ENCODE data around the gene PARD3. TPM values are rescaled to one million over a fixed set of nuclear protein-coding genes. Genes with fewer than 3 reads are reported as not detected.

Gene PARD3
- total and polyA plus RNA-seq, 2 experiments from 2014 or later = 6.3 to 21.2 TPM

DNA sequence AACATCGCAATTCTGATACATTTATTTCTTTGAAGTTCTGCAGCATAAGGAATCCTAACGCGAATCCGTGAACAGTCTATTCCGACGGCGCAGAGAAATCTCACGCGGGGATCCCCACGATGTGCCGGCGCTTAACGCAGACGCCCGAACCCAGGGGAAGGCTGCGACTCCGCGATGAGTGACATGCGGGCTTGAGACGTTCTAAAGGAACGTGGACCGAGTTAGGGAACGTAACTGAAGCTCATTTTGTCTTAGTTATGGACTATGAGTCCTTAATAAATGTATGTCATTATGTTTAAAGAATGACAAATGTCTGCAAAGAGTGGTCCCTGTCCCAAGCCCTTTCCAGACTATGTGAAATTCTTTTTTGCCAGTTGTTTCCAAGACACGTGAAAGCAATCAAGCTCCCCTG lies 995 bp upstream of the PARD3 start:
- Histone ChIP-seq H3F3A (ENCODE audit: insufficient read depth) (peaks cover 23% of the 10 kb centered on the region), H3K79me2 (ENCODE audit: insufficient read depth) (peaks cover 27% of the 10 kb centered on the region), H3K9me3 (ENCODE audit: low read depth) (no peaks in the 10 kb centered on the region), H3K4me2 (ENCODE audit: unreplicated experiment) (peak overlapping the region; percentile 81), H3K27ac (no peak overlapping the region), H3K4me3 (peak overlapping the region; percentile 79), H3K27me3 (replicated peaks; ENCODE audit: insufficient read depth) (no peaks in the 10 kb centered on the region), H3K36me3 (ENCODE audit: low read depth) (no peaks in the 10 kb centered on the region), H2AFZ (peak overlapping the region; percentile 65), H4K20me1 (ENCODE audit: insufficient read depth) (no peaks in the 10 kb centered on the region; the same call in 1 of the 2 replicates), H3K4me1 (ENCODE audit: insufficient read depth) (peaks cover 23% of the 10 kb centered on the region), H3K9me2 (ENCODE audit: insufficient read depth) (no peaks in the 10 kb centered on the region), H3K9ac (0 out of 2 replicates have a peak overlapping the region, but pooled peaks have one; percentile 3)
- no peak for TF ChIP-seq EZH2phosphoT487 (IDR thresholded peaks at IDR 0.05; ENCODE audit: insufficient read depth, low read depth)
- TF ChIP-seq EZH2 (IDR thresholded peaks at IDR 0.05; ENCODE audit: insufficient read depth, poor library complexity, severe bottlenecking) = no peak
- DNase-seq = peak; percentile 48
- WGBS, 2 experiments (ENCODE audit: low coverage in 1 of 2, low lambda C conversion rate in 2 of 2, missing lambda C conversion rate in 2 of 2) = 2 to 3% methylated on average over 24 of the region's 24 CpGs
- in situ Hi-C loops (cut with MboI) = loop anchor here (10.0 kb wide), 1 partner anchor 131 kb away; no protein-coding TSS in a partner anchor

DNA sequence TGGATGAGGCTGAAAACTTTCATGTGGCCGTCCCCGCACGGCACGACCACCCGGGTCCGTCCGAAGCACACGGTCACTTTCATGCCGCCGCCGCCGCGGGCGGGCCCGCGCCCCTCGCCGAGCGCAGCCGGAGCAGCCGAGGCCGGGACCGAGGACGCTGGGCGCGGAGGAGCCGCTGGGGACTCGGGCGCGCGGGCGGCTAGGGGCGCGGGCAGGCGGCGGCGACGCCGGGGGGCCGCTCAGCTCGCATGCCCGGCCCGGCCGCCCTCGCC lies 247 bp downstream of the PARD3 start:
- Histone ChIP-seq H3K9me2 (ENCODE audit: insufficient read depth) (no peaks in the 10 kb centered on the region), H3K79me2 (ENCODE audit: insufficient read depth) (peaks cover 39% of the 10 kb centered on the region), H3K27me3 (replicated peaks; ENCODE audit: insufficient read depth) (no peaks in the 10 kb centered on the region), H4K20me1 (ENCODE audit: insufficient read depth) (no peaks in the 10 kb centered on the region; the same call in 1 of the 2 replicates), H3K4me1 (ENCODE audit: insufficient read depth) (peaks cover 24% of the 10 kb centered on the region), H3K4me2 (ENCODE audit: unreplicated experiment) (peak overlapping the region; percentile 86), H3K27ac (no peak overlapping the region), H2AFZ (peak overlapping the region; percentile 72), H3K9ac (peak overlapping the region; percentile 80), H3K9me3 (ENCODE audit: low read depth) (no peaks in the 10 kb centered on the region), H3K4me3 (peak overlapping the region; percentile 79), H3K36me3 (ENCODE audit: low read depth) (no peaks in the 10 kb centered on the region), H3F3A (ENCODE audit: insufficient read depth) (peaks cover 23% of the 10 kb centered on the region)
- no peak for DNase-seq
- in situ Hi-C loops (cut with MboI) = loop anchor here (10.0 kb wide), 1 partner anchor 130 kb away; no protein-coding TSS in a partner anchor
- 0 to 1% methylated on average over 18 of the region's 45 CpGs for WGBS, 2 experiments (ENCODE audit: low coverage in 1 of 2, low lambda C conversion rate in 2 of 2, missing lambda C conversion rate in 2 of 2)
- TF ChIP-seq EZH2 (IDR thresholded peaks at IDR 0.05; ENCODE audit: insufficient read depth, poor library complexity, severe bottlenecking) = no peak
- TF ChIP-seq EZH2phosphoT487 (IDR thresholded peaks at IDR 0.05; ENCODE audit: insufficient read depth, low read depth) = no peak

DNA sequence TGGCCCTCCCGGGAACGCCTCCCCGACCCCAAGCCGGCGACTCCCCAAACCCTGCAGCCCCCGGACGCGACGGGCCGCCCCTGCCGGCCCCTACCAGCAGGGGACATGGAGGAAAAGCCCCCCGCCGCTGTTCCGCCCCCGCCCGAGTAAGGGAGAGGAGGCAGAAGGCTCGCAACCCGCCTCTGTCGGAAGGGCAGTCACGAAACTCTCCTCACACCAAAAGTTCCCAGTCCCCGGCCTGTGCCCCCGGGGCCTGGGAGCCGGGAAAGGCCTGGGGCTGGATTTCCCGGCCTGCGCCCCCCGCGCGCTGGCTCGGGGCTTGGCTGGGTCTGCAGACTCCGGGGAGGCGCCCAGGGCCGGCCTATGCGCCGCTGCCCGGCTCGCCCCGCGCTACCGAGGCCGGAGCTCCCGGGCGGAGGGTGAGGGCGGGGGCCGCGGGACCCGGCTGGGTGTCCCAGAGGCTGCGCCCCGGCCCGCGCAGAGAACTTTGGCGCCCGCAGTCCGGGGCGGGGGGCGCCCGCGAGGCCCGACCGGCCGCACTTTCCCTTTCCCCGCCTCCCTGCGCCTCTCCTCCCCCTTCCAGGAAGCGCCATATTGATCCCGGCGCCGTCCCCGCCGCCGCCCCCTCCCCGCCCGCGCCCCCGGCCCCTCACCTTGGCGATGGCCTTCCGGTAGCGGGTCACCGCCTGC lies 728 bp downstream of the PARD3 start:
- 0 to 1% methylated on average over 8 to 54 of the region's 77 CpGs for WGBS, 2 experiments (ENCODE audit: low coverage in 1 of 2, low lambda C conversion rate in 2 of 2, missing lambda C conversion rate in 2 of 2)
- no peaks in the 10 kb centered on the region for H3K27me3 ChIP-seq (replicated peaks; ENCODE audit: insufficient read depth)
- H2AFZ ChIP-seq = peak overlapping the region; percentile 72
- no peak for TF ChIP-seq EZH2phosphoT487 (IDR thresholded peaks at IDR 0.05; ENCODE audit: insufficient read depth, low read depth)
- TF ChIP-seq EZH2 (IDR thresholded peaks at IDR 0.05; ENCODE audit: insufficient read depth, poor library complexity, severe bottlenecking) = no peak
- H3K36me3 ChIP-seq (ENCODE audit: low read depth) = no peaks in the 10 kb centered on the region
- H3F3A ChIP-seq (ENCODE audit: insufficient read depth) = peaks cover 23% of the 10 kb centered on the region
- in situ Hi-C loops (cut with MboI) = loop anchor here (10.0 kb wide), 1 partner anchor 130 kb away; no protein-coding TSS in a partner anchor
- peaks cover 44% of the 10 kb centered on the region for H3K79me2 ChIP-seq (ENCODE audit: insufficient read depth)
- H3K4me1 ChIP-seq (ENCODE audit: insufficient read depth) = peaks cover 28% of the 10 kb centered on the region
- peak overlapping the region; percentile 86 for H3K4me2 ChIP-seq (ENCODE audit: unreplicated experiment)
- peak overlapping the region; percentile 79 for H3K4me3 ChIP-seq
- peak; percentile 49 for DNase-seq
- H3K9me3 ChIP-seq (ENCODE audit: low read depth) = no peaks in the 10 kb centered on the region
- peak overlapping the region; percentile 80 for H3K9ac ChIP-seq
- peak overlapping the region; percentile 28 for H3K27ac ChIP-seq
- no peaks in the 10 kb centered on the region; the same call in 1 of the 2 replicates for H4K20me1 ChIP-seq (ENCODE audit: insufficient read depth)
- H3K9me2 ChIP-seq (ENCODE audit: insufficient read depth) = no peaks in the 10 kb centered on the region

DNA sequence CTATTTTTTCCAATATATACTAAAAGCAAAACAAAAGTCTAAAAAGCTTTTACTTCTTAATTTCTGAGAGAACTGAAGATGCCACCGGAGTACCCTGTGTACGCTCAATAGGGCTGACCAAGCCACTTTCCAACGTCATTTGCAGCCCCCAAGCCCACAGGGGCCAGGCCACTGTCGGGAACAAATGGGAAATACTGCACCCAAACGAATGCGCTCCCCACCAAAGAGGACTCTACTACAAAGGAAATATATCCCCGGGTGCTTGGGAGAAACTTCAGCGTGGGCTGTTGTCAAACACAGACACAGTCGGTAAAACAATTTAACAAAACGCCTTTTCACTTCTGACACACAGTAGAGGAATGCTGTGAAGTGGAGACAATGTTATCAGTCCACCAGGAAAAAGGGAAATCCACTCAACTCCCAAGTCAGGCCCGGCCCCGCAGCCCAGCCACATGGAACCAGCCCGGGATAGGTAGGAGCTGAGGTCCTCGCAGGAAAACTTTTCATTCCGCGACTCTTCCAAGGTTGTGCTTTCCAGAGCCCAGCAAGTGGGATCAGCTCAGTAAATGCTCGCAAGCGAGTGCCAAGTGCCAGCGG lies 1.4 kb downstream of the PARD3 start:
- Histone ChIP-seq H3F3A (ENCODE audit: insufficient read depth) (peaks cover 27% of the 10 kb centered on the region), H3K4me1 (ENCODE audit: insufficient read depth) (peaks cover 35% of the 10 kb centered on the region), H3K9me3 (ENCODE audit: low read depth) (no peaks in the 10 kb centered on the region), H3K4me3 (peak overlapping the region; percentile 79), H4K20me1 (ENCODE audit: insufficient read depth) (no peaks in the 10 kb centered on the region; the same call in 1 of the 2 replicates), H3K4me2 (ENCODE audit: unreplicated experiment) (peak overlapping the region; percentile 86), H3K36me3 (ENCODE audit: low read depth) (no peaks in the 10 kb centered on the region), H2AFZ (peak overlapping the region; percentile 72), H3K79me2 (ENCODE audit: insufficient read depth) (peaks cover 51% of the 10 kb centered on the region), H3K27ac (peak overlapping the region; percentile 28), H3K9ac (peak overlapping the region; percentile 80), H3K27me3 (replicated peaks; ENCODE audit: insufficient read depth) (no peaks in the 10 kb centered on the region), H3K9me2 (ENCODE audit: insufficient read depth) (no peaks in the 10 kb centered on the region)
- in situ Hi-C loops (cut with MboI) = loop anchor here (10.0 kb wide), 1 partner anchor 129 kb away; no protein-coding TSS in a partner anchor
- peak; percentile 74 for DNase-seq
- no peak for TF ChIP-seq EZH2 (IDR thresholded peaks at IDR 0.05; ENCODE audit: insufficient read depth, poor library complexity, severe bottlenecking)
- TF ChIP-seq EZH2phosphoT487 (IDR thresholded peaks at IDR 0.05; ENCODE audit: insufficient read depth, low read depth) = no peak
- 11 to 13% methylated on average over 17 to 19 of the region's 19 CpGs for WGBS, 2 experiments (ENCODE audit: low coverage in 1 of 2, low lambda C conversion rate in 2 of 2, missing lambda C conversion rate in 2 of 2)
